ENCODE measurements around the gene GAB2.
"Not testable (repeated sequence)": the region's sequence is repeated elsewhere in the genome, so short reads cannot be mapped to it uniquely, and the experiment has no call there.

GAB2 gene

GRCh38 chr11:78189851-78190250 lies 227.8 kb downstream of the GAB2 start:
- DNase-seq: no peak

- DNase-seq: peak in 1 of 58 donors; percentile 24
Measured at GRCh38 chr11:78189174-78189724, 228.4 kb downstream of the GAB2 start.

- peak; percentile 64 to 98 (median 94) for DNase-seq
Measured at GRCh38 chr11:78188286-78189173, 229.1 kb downstream of the GAB2 start, which contains the start of the genes KCTD21 and USP35. Gene KCTD21, minus strand, starts transcription at chr11:78188626. Its CDS starts 14,072 bp downstream, at chr11:78174554. Gene USP35, plus strand, starts transcription at chr11:78188919. Its CDS starts 7,327 bp downstream, at chr11:78196246.

DNA sequence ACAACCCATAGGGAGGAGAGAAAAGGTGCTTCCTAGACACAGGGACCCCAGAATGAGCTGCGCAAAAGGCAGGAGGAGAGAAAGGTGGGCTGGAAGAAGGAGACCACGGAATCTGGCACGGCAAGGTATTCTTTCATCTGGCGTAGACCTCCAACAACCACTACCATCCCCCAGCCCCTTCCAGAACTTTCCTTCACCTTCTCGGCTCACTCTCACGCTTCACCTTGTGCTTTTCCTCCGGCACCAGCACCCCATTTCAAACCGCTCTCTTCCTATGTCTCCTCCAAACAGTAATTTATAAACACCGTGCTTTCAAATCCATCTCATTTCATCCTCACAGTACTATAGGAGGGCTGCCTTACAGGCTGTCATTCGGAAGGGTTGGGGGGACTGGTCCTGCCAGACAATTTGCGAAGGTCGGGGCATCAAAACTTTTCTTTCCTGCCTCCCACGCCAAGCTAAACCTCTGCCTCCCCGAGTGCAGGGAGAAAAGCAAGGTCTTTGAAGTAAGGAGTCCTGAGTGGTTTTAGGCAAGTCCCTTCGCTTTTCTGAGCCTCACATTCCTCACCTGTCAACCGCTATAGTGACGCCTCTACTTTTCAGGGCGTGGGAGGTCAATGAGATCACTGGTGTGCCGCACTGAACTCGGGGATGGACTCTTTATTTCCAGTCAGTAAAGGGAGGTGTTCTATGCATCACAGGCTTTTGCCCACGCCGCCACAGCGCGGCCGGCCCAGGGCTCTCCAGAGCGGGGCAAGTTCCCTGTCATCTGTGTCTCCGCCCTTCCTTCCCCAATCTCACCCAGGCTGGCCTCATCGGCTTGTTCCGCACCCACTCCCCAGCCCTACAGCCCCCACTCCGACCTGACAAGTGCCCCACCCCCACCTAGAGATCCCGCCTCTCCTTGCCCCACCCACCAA lies 230.0 kb downstream of the GAB2 start:
- peak in 2 of 58 donors; percentile 75 to 78 for DNase-seq

- no peak for DNase-seq
Measured at GRCh38 chr11:78181185-78181584, 236.4 kb downstream of the GAB2 start.

- DNase-seq: no peak
Measured at GRCh38 chr11:78180751-78181150, 236.9 kb downstream of the GAB2 start.

DNA sequence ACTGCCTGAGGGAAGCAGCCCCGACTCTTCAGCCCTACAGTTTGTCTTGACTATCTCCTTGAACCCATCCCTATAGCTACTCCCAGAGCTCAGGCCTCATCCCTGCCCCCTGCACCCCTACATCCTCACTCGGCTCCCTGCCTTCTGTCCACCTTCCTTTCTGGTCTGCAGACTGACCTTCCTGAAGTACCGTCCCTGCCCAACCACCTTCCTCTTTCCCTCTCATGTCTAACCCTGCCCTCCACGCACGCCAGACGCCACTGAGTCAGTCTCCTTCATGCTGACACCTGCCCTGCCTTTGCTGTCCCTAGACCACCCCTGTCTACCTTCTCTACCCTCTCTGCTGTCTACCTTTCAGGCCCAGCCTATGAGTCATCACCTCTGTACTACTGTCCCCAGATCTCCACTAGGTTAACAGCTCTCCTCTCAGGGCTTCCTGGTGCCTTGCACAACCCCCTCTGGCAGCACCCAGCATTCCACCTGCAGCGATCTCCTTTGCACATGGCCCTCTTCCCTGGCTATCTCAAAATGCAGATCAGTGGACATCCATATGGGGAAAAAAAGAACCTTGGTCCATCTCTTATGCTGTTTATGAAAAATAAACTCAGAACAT lies 238.1 kb downstream of the GAB2 start:
- no peak for DNase-seq

DNA sequence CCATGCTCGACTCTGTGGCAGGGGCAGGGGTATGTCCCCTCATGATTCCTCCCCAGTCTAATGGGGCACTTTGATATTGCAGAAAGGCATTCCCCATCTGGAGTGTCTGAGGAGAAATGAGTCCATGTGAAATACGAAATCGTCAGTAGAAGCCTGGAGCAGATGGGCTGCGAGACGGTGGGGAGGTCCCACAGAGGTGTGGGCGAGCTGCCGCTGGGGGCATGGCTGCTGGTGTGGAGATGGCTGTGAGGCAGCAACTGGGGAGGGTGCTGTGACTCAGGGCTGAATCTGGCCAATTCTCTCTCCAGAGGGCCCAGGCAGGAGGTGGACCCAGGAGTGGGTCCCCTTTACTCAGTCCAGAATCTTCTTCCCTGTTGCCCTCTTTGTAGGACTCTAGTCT lies 240.4 kb downstream of the GAB2 start:
- peak in 2 of 58 donors; percentile 19 to 37 for DNase-seq

DNA sequence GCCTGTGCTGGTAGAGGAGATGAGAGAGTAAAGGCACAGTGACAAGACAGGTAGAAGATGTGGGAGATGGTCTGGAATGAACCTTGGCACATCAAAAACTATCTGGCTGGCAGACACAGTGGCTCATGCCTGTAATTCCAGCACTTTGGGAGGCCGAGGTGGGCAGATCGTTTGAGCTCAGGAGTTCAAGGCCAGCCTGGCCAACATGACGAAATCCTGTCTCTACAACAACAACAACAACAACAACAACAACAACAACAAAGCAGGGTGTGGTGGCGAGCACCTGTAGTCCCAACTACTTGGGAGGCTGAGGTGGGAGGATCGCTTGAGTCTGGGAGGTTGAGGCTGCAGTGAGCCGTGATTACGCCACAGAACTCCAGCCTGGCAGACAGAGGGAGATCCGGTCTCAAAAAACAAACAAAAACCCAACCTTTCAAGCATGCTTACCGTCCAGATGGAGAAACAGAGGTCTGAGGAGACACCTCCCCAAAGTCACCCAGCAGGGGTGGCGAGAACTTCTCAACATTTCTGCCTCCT lies 240.9 kb downstream of the GAB2 start:
- DNase-seq: no peak

GRCh38 chr11:78175862-78176261 lies 241.8 kb downstream of the GAB2 start:
- DNase-seq: not testable (repeated sequence)

DNA sequence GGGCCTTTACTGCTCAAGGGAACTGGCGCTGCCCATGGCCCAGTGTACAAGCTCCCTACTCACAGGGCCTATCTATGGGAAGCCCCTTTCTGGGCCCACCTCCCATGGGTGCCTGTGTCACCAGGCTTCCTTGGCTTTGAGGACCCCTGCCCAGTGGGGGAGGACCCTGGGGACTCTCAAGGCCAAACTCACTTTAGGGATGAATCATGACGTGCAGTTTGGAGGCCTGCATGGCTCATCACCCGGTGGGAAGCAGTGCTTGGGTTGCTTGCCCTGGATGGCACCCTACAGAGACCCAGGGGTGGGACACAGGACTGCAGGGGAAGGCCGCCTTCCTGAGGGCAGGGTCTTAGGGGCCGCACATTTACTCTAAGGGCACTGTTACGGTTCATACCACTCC lies 245.7 kb downstream of the GAB2 start:
- no peak for DNase-seq

DNA sequence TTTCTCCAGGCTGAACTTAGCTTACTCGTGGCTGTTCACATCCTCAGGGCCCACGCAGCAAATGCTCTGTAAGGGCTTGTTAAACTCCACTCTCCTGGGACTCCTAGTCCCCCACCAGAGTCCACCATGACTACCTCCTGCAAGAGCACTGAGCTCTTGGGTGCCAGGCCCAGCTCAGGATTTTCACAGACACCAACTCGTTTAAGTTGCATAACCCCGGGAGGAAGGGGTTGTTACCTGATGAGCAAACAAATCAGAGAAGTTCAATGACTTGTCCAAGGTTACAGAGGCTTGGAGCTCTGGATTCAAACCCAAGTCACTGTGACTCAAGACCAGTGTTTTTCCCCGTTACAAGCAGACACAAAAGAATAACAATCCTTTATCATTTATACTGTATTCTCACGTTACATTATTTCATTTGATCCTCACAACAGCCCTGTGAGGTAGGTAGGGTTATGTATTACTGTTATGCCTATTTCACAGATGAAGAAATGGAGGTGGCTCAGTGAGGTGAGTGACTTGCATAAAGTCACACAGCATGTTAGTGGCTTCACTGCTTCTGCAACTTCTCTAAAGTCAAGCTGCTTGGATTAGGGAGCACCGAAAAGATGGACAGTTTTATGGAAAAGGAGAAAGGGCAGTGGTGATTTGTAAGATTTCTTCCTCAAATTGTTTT lies 246.6 kb downstream of the GAB2 start:
- DNase-seq: no peak

- no peak for DNase-seq
Measured at GRCh38 chr11:78170413-78170812, 247.2 kb downstream of the GAB2 start.

DNA sequence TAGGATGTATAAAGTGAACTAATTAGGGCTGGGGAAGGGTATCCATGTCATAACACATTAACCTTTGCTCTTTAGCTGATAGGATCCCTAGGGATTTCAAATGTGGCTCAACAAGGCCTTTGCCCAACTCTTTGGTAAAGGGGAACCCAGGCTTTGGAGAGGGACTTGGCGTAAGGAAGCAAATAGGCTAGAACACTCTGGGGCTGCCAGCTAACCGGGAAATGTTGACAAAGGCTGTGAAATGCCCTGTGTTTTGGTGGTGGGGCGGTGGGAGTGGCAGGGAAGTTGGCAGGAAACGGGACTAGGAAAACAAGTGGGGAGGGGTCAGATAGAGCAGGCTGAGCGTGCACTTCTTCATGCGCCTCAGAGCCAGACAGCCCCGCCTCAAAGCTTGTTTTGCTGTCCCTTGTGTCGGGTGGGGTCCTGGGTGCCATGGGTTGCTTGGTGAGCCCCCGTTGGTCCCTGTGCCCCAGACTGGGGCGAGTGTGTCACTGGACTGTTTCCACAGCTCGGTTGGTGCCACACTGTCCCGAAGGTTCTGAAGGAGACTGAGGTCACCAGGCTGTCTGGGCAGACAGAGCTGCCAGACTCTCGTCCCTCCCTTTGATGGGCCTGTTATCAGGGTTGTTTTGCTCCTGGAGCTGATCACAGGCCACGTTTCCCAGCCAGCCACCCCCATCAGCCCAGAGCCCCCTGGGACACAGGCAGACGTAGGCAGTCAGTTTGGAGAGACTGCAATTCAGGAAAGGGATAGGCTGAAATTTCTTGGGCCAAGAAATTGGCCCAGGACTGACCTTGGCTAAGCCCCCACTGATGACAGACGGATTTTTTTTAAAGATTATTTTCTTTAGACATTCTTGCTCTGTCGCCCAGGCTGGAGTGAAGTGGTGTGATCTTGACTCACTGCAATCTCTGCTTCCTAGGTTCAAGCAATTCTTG lies 248.8 kb downstream of the GAB2 start:
- DNase-seq: peak in 2 of 58 donors; percentile 18 to 42

DNA sequence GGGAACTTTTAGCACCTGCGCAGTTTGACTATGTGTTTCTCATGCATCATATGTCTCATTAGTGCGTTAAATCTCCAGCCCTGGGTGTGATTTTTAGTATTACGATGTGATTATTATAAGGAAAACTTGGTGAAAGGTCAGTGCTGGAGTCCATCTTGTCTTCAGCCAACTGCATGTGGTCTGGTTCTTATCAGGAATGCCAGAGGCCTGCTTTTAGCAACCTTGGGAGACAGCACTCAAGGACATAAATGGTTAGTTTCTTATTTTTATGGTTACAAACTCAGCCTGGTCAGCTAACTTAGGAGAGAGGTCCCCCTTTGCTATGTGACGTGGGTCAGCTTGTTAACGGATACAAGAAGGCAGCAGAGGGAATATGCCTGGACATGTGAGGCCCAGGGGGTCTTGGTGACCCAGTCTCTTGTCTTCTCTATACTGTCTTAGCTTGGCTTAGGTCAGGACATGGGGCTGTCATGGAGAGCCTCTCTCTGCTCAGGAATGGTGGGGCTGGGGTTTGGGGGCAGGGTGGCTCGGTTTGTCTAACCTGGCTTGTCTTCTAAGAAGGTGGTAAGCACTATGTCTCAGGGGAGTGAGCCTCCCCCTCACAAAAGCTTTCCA lies 250.7 kb downstream of the GAB2 start:
- DNase-seq: no peak
